ENCODE results near the gene MRPL48. TPM values are rescaled to one million over a fixed set of nuclear protein-coding genes. Genes with fewer than 3 reads are reported as not detected.

MRPL48 gene
- total and polyA plus RNA-seq, 2 of the 8 experiments (the other 6 are each of a cell fraction or from before 2014, with no cell fraction given), result 34.9 to 59.9 TPM

- Histone ChIP-seq H2AFZ (ENCODE audit: low read length) (no peak overlapping the region), H4K8ac (ENCODE audit: extremely low read depth, insufficient read depth, low read length) (no peak overlapping the region), H3K18ac (ENCODE audit: extremely low read depth, low read length) (no peak overlapping the region), H3K27me3 (replicated peaks in 1 of 4; ENCODE audit: control insufficient read depth in 3 of 4, extremely low read depth in 1 of 4, insufficient read depth in 3 of 4, low read length in 3 of 4) (no peaks in the 10 kb centered on the region), H4K5ac (ENCODE audit: insufficient read length, low read depth, low read length) (no peak overlapping the region), H3K27ac (ENCODE audit: low read depth, low read length) (no peak overlapping the region), H3K23ac (ENCODE audit: insufficient read length) (no peak overlapping the region), H3K4me2 (ENCODE audit: insufficient read depth in 1 of 2, low read depth in 2 of 2, low read length in 2 of 2) (no peak overlapping the region), H2BK12ac (ENCODE audit: low read depth, low read length) (no peak overlapping the region), H4K91ac (replicated peaks; ENCODE audit: insufficient read length, low read length) (no peak overlapping the region), H3K23me2 (ENCODE audit: low read depth, low read length) (no peaks in the 10 kb centered on the region), H2BK15ac (ENCODE audit: low read length) (no peak overlapping the region), H2BK5ac (ENCODE audit: low read depth, low read length) (no peak overlapping the region), H4K20me1 (replicated peaks in 1 of 2; ENCODE audit: control insufficient read depth in 1 of 2, insufficient read depth in 2 of 2, low read length in 2 of 2) (no peaks in the 10 kb centered on the region), H3K9me3 (ENCODE audit: insufficient read depth in 2 of 2, low read depth in 1 of 2, low read length in 1 of 2) (no peaks in the 10 kb centered on the region), H3K79me1 (ENCODE audit: low read depth, low read length) (peaks cover 2% of the 10 kb centered on the region; the same call in 1 of the 2 replicates), H2AK5ac (ENCODE audit: low read depth, low read length) (no peak overlapping the region), H2BK20ac (ENCODE audit: low read length) (no peak overlapping the region), H2BK120ac (replicated peaks; ENCODE audit: low read depth, low read length) (no peak overlapping the region), H3K9ac (replicated peaks in 1 of 4; ENCODE audit: extremely low read depth in 1 of 4, low read depth in 3 of 4, low read length in 3 of 4) (no peak overlapping the region), H3K79me2 (ENCODE audit: control insufficient read depth in 1 of 2, insufficient read depth in 2 of 2, low read length in 2 of 2) (no peaks in the 10 kb centered on the region), H3K4ac (replicated peaks; ENCODE audit: insufficient read length, low read depth, low read length) (no peak overlapping the region), H3K4me1 (replicated peaks in 1 of 4; ENCODE audit: control insufficient read depth in 3 of 4, insufficient read depth in 4 of 4, low read length in 3 of 4) (peaks cover 0 to 5% (median 3%) of the 10 kb centered on the region in 4 experiments; a peak in 4 of 7 replicates), H3K36me3 (ENCODE audit: control insufficient read depth in 2 of 4, insufficient read depth in 4 of 4, low read length in 3 of 4) (no peaks in the 10 kb centered on the region; a peak in 1 of 8 replicates), H3K14ac (ENCODE audit: insufficient read length) (no peak overlapping the region), H3K56ac (replicated peaks; ENCODE audit: insufficient read length, low read depth, low read length) (no peak overlapping the region), H3K4me3 (ENCODE audit: extremely low read depth in 1 of 4, insufficient read depth in 2 of 4, low read depth in 3 of 4, low read length in 4 of 4) (no peak overlapping the region)
- DNase-seq (ENCODE audit: low read depth in 1 of 2, low spot score in 2 of 2) (no peak), FAIRE-seq (no peak)
- whole genome bisulfite sequencing, 2 experiments (ENCODE audit: extremely low coverage in 1 of 2, insufficient coverage in 1 of 2, insufficient read length in 1 of 2, insufficient replicate concordance in 2 of 2, low coverage in 1 of 2, low lambda C conversion rate in 2 of 2, missing lambda C conversion rate in 1 of 2), result 95% methylated on average over 8 of the region's 8 CpGs; no CpG with 5 or more reads in 1 of the 2 experiments
- ChIA-PET POLR2A (ENCODE audit: partially characterized antibody) (interaction anchor here (0.7 to 1.0 kb wide), 3 partner anchors 17 to 41 kb away, joined by 4 read pairs; partner anchors contain the start of gene MRPL48), CTCF (ENCODE audit: partially characterized antibody) (interaction anchor here (0.6 to 1.2 kb wide), 3 partner anchors 11 to 1209 kb away, joined by 3 read pairs; no protein-coding TSS in a partner anchor)
- no peak for TF ChIP-seq JUND (IDR thresholded peaks at IDR 0.05; ENCODE audit: low read length)
- TF ChIP-seq CBX8 (IDR thresholded peaks at IDR 0.05; ENCODE audit: borderline replicate concordance, low read depth, low read length), result no peak
- no peak for TF ChIP-seq MAFK (IDR thresholded peaks at IDR 0.05; ENCODE audit: low read depth, low read length)
- no peak for TF ChIP-seq RAD21 (IDR thresholded peaks at IDR 0.05 in 1 of 2, conservative IDR thresholded peaks at IDR 0.05 in 1 of 2; ENCODE audit: low read depth in 2 of 2, low read length in 2 of 2)
- TF ChIP-seq GABPA (IDR thresholded peaks at IDR 0.05; ENCODE audit: borderline replicate concordance, insufficient read depth, low read length), result no peak
- no peak for TF ChIP-seq ATF3 (IDR thresholded peaks at IDR 0.05; ENCODE audit: insufficient read depth, low read depth, low read length)
- TF ChIP-seq SRF (IDR thresholded peaks at IDR 0.05; ENCODE audit: low read depth, low read length), result no peak
- no peak for TF ChIP-seq SP4 (IDR thresholded peaks at IDR 0.05; ENCODE audit: low read length)
- no peak for TF ChIP-seq CTBP2 (IDR thresholded peaks at IDR 0.05; ENCODE audit: borderline replicate concordance, insufficient read depth, insufficient read length, low read length)
- no peak for TF ChIP-seq ASH2L (IDR thresholded peaks at IDR 0.05; ENCODE audit: low read length)
- TF ChIP-seq KDM4A (IDR thresholded peaks at IDR 0.05; ENCODE audit: low read depth, low read length, severe bottlenecking), result no peak
- no peak for TF ChIP-seq NRF1 (IDR thresholded peaks at IDR 0.05; ENCODE audit: low read depth, low read length)
- no peak for TF ChIP-seq MAX (IDR thresholded peaks at IDR 0.05)
- no peak for TF ChIP-seq POLR2A (IDR thresholded peaks at IDR 0.05; ENCODE audit: control extremely low read depth in 1 of 2, low read depth in 2 of 2, low read length in 2 of 2)
Observed at GRCh38 chr11:73814812-73815211, 27.1 kb downstream of the MRPL48 start.
